ENCODE measurements around the gene MBD2. TPM values are rescaled to one million over a fixed set of nuclear protein-coding genes. Genes with fewer than 3 reads are reported as not detected.
"Not testable (repeated sequence)": the region's sequence is repeated elsewhere in the genome, so short reads cannot be mapped to it uniquely, and the experiment has no call there.

Gene MBD2
- total RNA-seq, 2 experiments from 2014 or later: 122 to 126 TPM

GRCh38 chr18:54141041-54141608, 83.3 kb downstream of the MBD2 start:
- ChIA-PET CTCF (no interaction called here), POLR2A (no interaction called here)
- Mint-ChIP-seq H3K27ac (no peak overlapping the region), H3K9me3 (ENCODE audit: insufficient read depth) (peaks cover 17% of the 10 kb centered on the region), H3K4me1 (ENCODE audit: low read depth) (no peaks in the 10 kb centered on the region), H3K4me3 (no peak overlapping the region), H3K36me3 (ENCODE audit: low read depth) (peaks cover 9% of the 10 kb centered on the region), H3K27me3 (ENCODE audit: low read depth) (no peaks in the 10 kb centered on the region)
- ATAC-seq: no peak
- DNase-seq: no peak

- ATAC-seq (no peak), DNase-seq (no peak)
- POLR2A ChIA-PET: no interaction called here
- Mint-ChIP-seq H3K36me3 (ENCODE audit: low read depth) (peaks cover 9% of the 10 kb centered on the region), H3K4me3 (no peak overlapping the region), H3K27ac (no peak overlapping the region), H3K27me3 (ENCODE audit: low read depth) (no peaks in the 10 kb centered on the region), H3K9me3 (ENCODE audit: insufficient read depth) (peaks cover 17% of the 10 kb centered on the region), H3K4me1 (ENCODE audit: low read depth) (no peaks in the 10 kb centered on the region)
- CTCF ChIA-PET: no interaction called here
These were observed 83.8 kb downstream of the MBD2 start for GRCh38 chr18:54140641-54141040.

- Mint-ChIP-seq H3K27me3 (ENCODE audit: low read depth) (no peaks in the 10 kb centered on the region), H3K36me3 (ENCODE audit: low read depth) (peaks cover 4% of the 10 kb centered on the region), H3K9me3 (ENCODE audit: insufficient read depth) (peaks cover 7% of the 10 kb centered on the region), H3K4me3 (no peak overlapping the region), H3K4me1 (ENCODE audit: low read depth) (no peaks in the 10 kb centered on the region), H3K27ac (no peak overlapping the region)
- POLR2A ChIA-PET: interaction anchor here (0.7 kb wide), 1 partner anchor 100 kb away, joined by 3 read pairs; no protein-coding TSS in a partner anchor
- DNase-seq (no peak), ATAC-seq (no peak)
- CTCF ChIA-PET: no interaction called here
These were observed 89.3 kb downstream of the MBD2 start for GRCh38 chr18:54135216-54135615.

- no peak for DNase-seq
- no peaks in the 10 kb centered on the region for H3K27me3 Mint-ChIP-seq (ENCODE audit: low read depth)
- no peak overlapping the region for H3K27ac Mint-ChIP-seq
- ChIA-PET POLR2A (no interaction called here), CTCF (no interaction called here)
- ATAC-seq: no peak
- peaks cover 8% of the 10 kb centered on the region for H3K4me1 Mint-ChIP-seq (ENCODE audit: low read depth)
- H3K4me3 Mint-ChIP-seq: no peak overlapping the region
- H3K9me3 Mint-ChIP-seq (ENCODE audit: insufficient read depth): peaks cover 7% of the 10 kb centered on the region
- peaks cover 2% of the 10 kb centered on the region for H3K36me3 Mint-ChIP-seq (ENCODE audit: low read depth)
These were observed 90.4 kb downstream of the MBD2 start for GRCh38 chr18:54134053-54134452.

- Mint-ChIP-seq H3K4me1 (ENCODE audit: low read depth) (peaks cover 10% of the 10 kb centered on the region), H3K27me3 (ENCODE audit: low read depth) (no peaks in the 10 kb centered on the region), H3K9me3 (ENCODE audit: insufficient read depth) (no peaks in the 10 kb centered on the region), H3K4me3 (no peak overlapping the region), H3K27ac (no peak overlapping the region), H3K36me3 (ENCODE audit: low read depth) (no peaks in the 10 kb centered on the region)
- no peak for ATAC-seq
- DNase-seq: no peak
- POLR2A ChIA-PET: interaction anchor here (0.8 kb wide), 1 partner anchor 139 kb away, joined by 3 read pairs; the partner anchor contains the start of gene POLI
- CTCF ChIA-PET: interaction anchor here (5.8 kb wide), 1 partner anchor 13 kb away, joined by 59 read pairs; no protein-coding TSS in a partner anchor
These were observed 93.8 kb downstream of the MBD2 start for GRCh38 chr18:54130631-54131030.

GRCh38 chr18:54130177-54130576, 94.3 kb downstream of the MBD2 start:
- ChIA-PET CTCF (interaction anchor here (5.8 kb wide), 1 partner anchor 13 kb away, joined by 59 read pairs; no protein-coding TSS in a partner anchor), POLR2A (interaction anchor here (0.7 to 0.8 kb wide), 2 partner anchors 19 to 140 kb away, joined by 3 read pairs; partner anchors contain the start of gene POLI)
- H3K4me3 Mint-ChIP-seq: no peak overlapping the region
- H3K27ac Mint-ChIP-seq: no peak overlapping the region
- no peak for ATAC-seq
- DNase-seq: no peak
- no peaks in the 10 kb centered on the region for H3K27me3 Mint-ChIP-seq (ENCODE audit: low read depth)
- no peaks in the 10 kb centered on the region for H3K36me3 Mint-ChIP-seq (ENCODE audit: low read depth)
- peaks cover 10% of the 10 kb centered on the region for H3K4me1 Mint-ChIP-seq (ENCODE audit: low read depth)
- no peaks in the 10 kb centered on the region for H3K9me3 Mint-ChIP-seq (ENCODE audit: insufficient read depth)

- peaks cover 10% of the 10 kb centered on the region for H3K4me1 Mint-ChIP-seq (ENCODE audit: low read depth)
- CTCF ChIA-PET: interaction anchor here (5.8 kb wide), 1 partner anchor 12 kb away, joined by 59 read pairs; no protein-coding TSS in a partner anchor
- POLR2A ChIA-PET: interaction anchor here (0.7 kb wide), 1 partner anchor 20 kb away, joined by 3 read pairs; no protein-coding TSS in a partner anchor
- no peak overlapping the region for H3K4me3 Mint-ChIP-seq
- no peaks in the 10 kb centered on the region for H3K9me3 Mint-ChIP-seq (ENCODE audit: insufficient read depth)
- no peaks in the 10 kb centered on the region for H3K36me3 Mint-ChIP-seq (ENCODE audit: low read depth)
- no peak overlapping the region for H3K27ac Mint-ChIP-seq
- no peak for ATAC-seq
- no peaks in the 10 kb centered on the region for H3K27me3 Mint-ChIP-seq (ENCODE audit: low read depth)
- peak; percentile 24 for DNase-seq
These were observed 94.9 kb downstream of the MBD2 start for GRCh38 chr18:54129448-54130067.

- ATAC-seq (no peak), DNase-seq (peak; percentile 55)
- no peak overlapping the region for H3K27ac Mint-ChIP-seq
These were observed 96.6 kb downstream of the MBD2 start for GRCh38 chr18:54127759-54128378.

GRCh38 chr18:54125429-54125828, 99.0 kb downstream of the MBD2 start:
- no peaks in the 10 kb centered on the region for H3K36me3 Mint-ChIP-seq (ENCODE audit: low read depth)
- H3K9me3 Mint-ChIP-seq (ENCODE audit: insufficient read depth): no peaks in the 10 kb centered on the region
- H3K4me3 Mint-ChIP-seq: no peak overlapping the region
- H3K4me1 Mint-ChIP-seq (ENCODE audit: low read depth): peaks cover 10% of the 10 kb centered on the region
- ChIA-PET CTCF (interaction anchor here (1.9 kb wide), 2 partner anchors 11 to 233 kb away, joined by 4 to 5 read pairs; partner anchors contain the start of genes C18orf54 and STARD6), POLR2A (interaction anchor here (0.6 kb wide), 1 partner anchor 606 kb away, joined by 3 read pairs; no protein-coding TSS in a partner anchor)
- no peaks in the 10 kb centered on the region for H3K27me3 Mint-ChIP-seq (ENCODE audit: low read depth)
- DNase-seq (no peak), ATAC-seq (no peak)
- H3K27ac Mint-ChIP-seq: no peak overlapping the region

More at GRCh38 chr18:54127759-54128378, 96.6 kb downstream of the MBD2 start:
- Mint-ChIP-seq H3K36me3 (ENCODE audit: low read depth) (no peaks in the 10 kb centered on the region), H3K4me3 (no peak overlapping the region), H3K9me3 (ENCODE audit: insufficient read depth) (no peaks in the 10 kb centered on the region), H3K4me1 (ENCODE audit: low read depth) (peaks cover 10% of the 10 kb centered on the region), H3K27me3 (ENCODE audit: low read depth) (no peaks in the 10 kb centered on the region)
- CTCF ChIA-PET: interaction anchor here (0.7 to 5.8 kb wide), 12 partner anchors 8 to 219 kb away, joined by 3 to 59 read pairs (median 4); partner anchors contain the start of gene POLI
- POLR2A ChIA-PET: interaction anchor here (0.6 kb wide), 1 partner anchor 46 kb away, joined by 3 read pairs; no protein-coding TSS in a partner anchor

- POLR2A ChIA-PET; H3K36me3 Mint-ChIP-seq (ENCODE audit: low read depth); H3K27ac Mint-ChIP-seq; H3K27me3 Mint-ChIP-seq (ENCODE audit: low read depth); H3K4me1 Mint-ChIP-seq (ENCODE audit: low read depth); ATAC-seq; DNase-seq; H3K9me3 Mint-ChIP-seq (ENCODE audit: insufficient read depth); H3K4me3 Mint-ChIP-seq: not testable (repeated sequence)
- CTCF ChIA-PET: interaction anchor here (0.9 to 1.9 kb wide), 2 partner anchors 10 to 554 kb away, joined by 4 to 5 read pairs; no protein-coding TSS in a partner anchor
These were observed 100.6 kb downstream of the MBD2 start for GRCh38 chr18:54123720-54124440.

- H3K36me3 Mint-ChIP-seq (ENCODE audit: low read depth): no peaks in the 10 kb centered on the region
- H3K4me3 Mint-ChIP-seq: peak overlapping the region; percentile 21
- H3K27ac Mint-ChIP-seq: peak overlapping the region; percentile 45
- POLR2A ChIA-PET: interaction anchor here (0.7 kb wide), 1 partner anchor 246 kb away, joined by 3 read pairs; no protein-coding TSS in a partner anchor
- ATAC-seq (peak; percentile 78), DNase-seq (peak; percentile 49)
- H3K4me1 Mint-ChIP-seq (ENCODE audit: low read depth): peaks cover 3% of the 10 kb centered on the region
- no peaks in the 10 kb centered on the region for H3K9me3 Mint-ChIP-seq (ENCODE audit: insufficient read depth)
- CTCF ChIA-PET: interaction anchor here (0.6 to 7.9 kb wide), 32 partner anchors 9 to 554 kb away, joined by 3 to 59 read pairs (median 4); partner anchors contain the start of genes C18orf54 and STARD6
- H3K27me3 Mint-ChIP-seq (ENCODE audit: low read depth): peaks cover 14% of the 10 kb centered on the region
These were observed 104.9 kb downstream of the MBD2 start for GRCh38 chr18:54119524-54120019.
